Measurements from ENCODE around the gene SERPINF2. TPM values are rescaled to one million over a fixed set of nuclear protein-coding genes. Genes with fewer than 3 reads are reported as not detected.

The SERPINF2 gene
- polyA plus RNA-seq, 1 experiment, result 0.02 TPM

GRCh38 chr17:1714427-1714979 lies 28.2 kb upstream of the SERPINF2 start:
- ChIA-PET POLR2A (interaction anchor here (0.5 to 1.3 kb wide), 4 partner anchors 9 to 273 kb away, joined by 4 to 7 read pairs (median 5); no protein-coding TSS in a partner anchor), CTCF (interaction anchor here (0.9 to 10.5 kb wide), 5 partner anchors 46 to 310 kb away, joined by 3 to 224 read pairs (median 3); partner anchors contain the start of gene RILP)
- no peaks in the 10 kb centered on the region for H3K27me3 ChIP-seq (ENCODE audit: control insufficient read depth, insufficient read depth, low read length)
- peak; percentile 91 for DNase-seq (ENCODE audit: low read depth)
- TF ChIP-seq CTCF (IDR thresholded peaks at IDR 0.05; ENCODE audit: insufficient read depth, low read depth, low read length), result no peak
- H3K36me3 ChIP-seq (ENCODE audit: control insufficient read depth, insufficient read depth, low read length), result peaks cover 25% of the 10 kb centered on the region
- H3K4me3 ChIP-seq (ENCODE audit: low read depth, low read length), result peak overlapping the region; percentile 97

- H3K4me3 ChIP-seq (ENCODE audit: low read depth, low read length), result peak overlapping the region; percentile 97
- peaks cover 25% of the 10 kb centered on the region for H3K36me3 ChIP-seq (ENCODE audit: control insufficient read depth, insufficient read depth, low read length)
- POLR2A ChIA-PET, result interaction anchor here (0.5 to 1.3 kb wide), 3 partner anchors 46 to 273 kb away, joined by 4 to 7 read pairs (median 6); no protein-coding TSS in a partner anchor
- no peak for TF ChIP-seq CTCF (IDR thresholded peaks at IDR 0.05; ENCODE audit: insufficient read depth, low read depth, low read length)
- peak; percentile 60 for DNase-seq (ENCODE audit: low read depth)
- CTCF ChIA-PET, result interaction anchor here (0.9 to 10.5 kb wide), 7 partner anchors 46 to 309 kb away, joined by 3 to 224 read pairs (median 8); partner anchors contain the start of gene RILP
- no peaks in the 10 kb centered on the region for H3K27me3 ChIP-seq (ENCODE audit: control insufficient read depth, insufficient read depth, low read length)
Measured at GRCh38 chr17:1714980-1715802, 27.5 kb upstream of the SERPINF2 start.

- Histone ChIP-seq H3K36me3 (ENCODE audit: control insufficient read depth, insufficient read depth, low read length) (peaks cover 25% of the 10 kb centered on the region), H3K27me3 (ENCODE audit: control insufficient read depth, insufficient read depth, low read length) (no peaks in the 10 kb centered on the region), H3K4me3 (ENCODE audit: low read depth, low read length) (peak overlapping the region; percentile 97)
- ChIA-PET CTCF (interaction anchor here (2.1 to 10.5 kb wide), 3 partner anchors 47 to 67 kb away, joined by 8 to 224 read pairs (median 15); partner anchors contain the start of gene RILP), POLR2A (interaction anchor here (0.6 kb wide), 1 partner anchor 46 kb away, joined by 5 read pairs; no protein-coding TSS in a partner anchor)
- no peak for TF ChIP-seq CTCF (IDR thresholded peaks at IDR 0.05; ENCODE audit: insufficient read depth, low read depth, low read length)
- DNase-seq (ENCODE audit: low read depth), result no peak
Measured at GRCh38 chr17:1715803-1716075, 26.9 kb upstream of the SERPINF2 start.

GRCh38 chr17:1716076-1716911 lies 26.4 kb upstream of the SERPINF2 start:
- CTCF ChIA-PET, result interaction anchor here (0.6 to 10.5 kb wide), 10 partner anchors 36 to 457 kb away, joined by 3 to 224 read pairs (median 5); partner anchors contain the start of gene RILP
- Histone ChIP-seq H3K36me3 (ENCODE audit: control insufficient read depth, insufficient read depth, low read length) (peaks cover 23% of the 10 kb centered on the region), H3K27me3 (ENCODE audit: control insufficient read depth, insufficient read depth, low read length) (no peaks in the 10 kb centered on the region), H3K4me3 (ENCODE audit: low read depth, low read length) (peak overlapping the region; percentile 97)
- POLR2A ChIA-PET, result interaction anchor here (0.5 to 1.6 kb wide), 13 partner anchors 8 to 743 kb away, joined by 3 to 18 read pairs (median 4); no protein-coding TSS in a partner anchor
- TF ChIP-seq CTCF (IDR thresholded peaks at IDR 0.05; ENCODE audit: insufficient read depth, low read depth, low read length), result peak; percentile 37
- peak; percentile 100 for DNase-seq (ENCODE audit: low read depth)
